Measurements from ENCODE around the gene ZMAT3. TPM values are rescaled to one million over a fixed set of nuclear protein-coding genes. Genes with fewer than 3 reads are reported as not detected.

The ZMAT3 gene
- total and polyA plus RNA-seq, 2 of the 8 experiments (the other 6 are each of a cell fraction or from before 2014, with no cell fraction given) = 5.0 to 9.2 TPM

DNA sequence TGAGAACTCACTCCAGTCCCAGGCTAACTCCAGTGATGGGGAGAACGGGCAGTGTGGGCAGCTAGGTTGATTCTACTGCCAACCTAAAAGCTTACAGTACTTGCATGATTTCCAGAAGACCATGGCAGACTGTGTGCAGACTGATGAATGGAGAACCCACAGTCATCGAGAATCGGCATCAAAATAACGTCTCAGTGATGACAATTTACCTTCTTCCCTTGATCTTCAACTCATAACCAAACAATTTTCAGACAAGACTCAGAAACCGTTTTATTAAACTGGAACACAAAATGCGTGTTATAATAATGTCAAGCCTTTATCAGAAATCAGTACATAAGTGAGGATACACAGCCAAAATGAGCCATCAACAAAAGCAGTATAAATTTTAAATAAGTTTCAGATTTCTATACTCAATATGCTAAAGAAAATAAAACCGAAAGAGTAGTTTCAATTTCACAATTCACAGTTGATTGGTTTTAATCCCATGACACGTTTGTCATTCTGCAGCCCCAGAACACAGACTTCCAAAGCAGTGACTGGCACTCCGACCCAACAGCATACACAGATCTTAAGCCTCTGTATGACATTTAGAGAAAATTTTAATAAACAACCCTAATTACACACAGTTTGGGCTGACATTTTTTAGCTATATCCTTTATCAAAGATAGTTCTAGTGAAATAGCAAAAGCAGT is 54.5 kb downstream of the ZMAT3 start:
- no peak overlapping the region for H2BK15ac ChIP-seq (ENCODE audit: low read length)
- H4K8ac ChIP-seq (ENCODE audit: extremely low read depth, insufficient read depth, low read length) = no peak overlapping the region
- no peak overlapping the region for H2BK120ac ChIP-seq (replicated peaks; ENCODE audit: low read depth, low read length)
- no peak overlapping the region for H3K9ac ChIP-seq (replicated peaks in 1 of 4; ENCODE audit: extremely low read depth in 1 of 4, low read depth in 3 of 4, low read length in 3 of 4)
- H2AFZ ChIP-seq (ENCODE audit: low read length) = no peak overlapping the region
- no peak overlapping the region for H2BK5ac ChIP-seq (ENCODE audit: low read depth, low read length)
- no peak overlapping the region for H3K56ac ChIP-seq (replicated peaks; ENCODE audit: insufficient read length, low read depth, low read length)
- DNase-seq (ENCODE audit: low read depth in 1 of 2, low spot score in 2 of 2) (no peak), FAIRE-seq (no peak)
- H4K91ac ChIP-seq (replicated peaks; ENCODE audit: insufficient read length, low read length) = no peak overlapping the region
- no peak overlapping the region for H3K14ac ChIP-seq (ENCODE audit: insufficient read length)
- no peak overlapping the region for H3K18ac ChIP-seq (ENCODE audit: extremely low read depth, low read length)
- ChIA-PET POLR2A (ENCODE audit: partially characterized antibody) (interaction anchor here (0.7 kb wide), 1 partner anchor 298 kb away, joined by 3 read pairs; no protein-coding TSS in a partner anchor), CTCF (ENCODE audit: partially characterized antibody) (interaction anchor here (0.9 to 2.8 kb wide), 4 partner anchors 11 to 304 kb away, joined by 3 to 27 read pairs (median 6); no protein-coding TSS in a partner anchor)
- TF ChIP-seq CBX8 (IDR thresholded peaks at IDR 0.05; ENCODE audit: borderline replicate concordance, low read depth, low read length) = no peak
- TF ChIP-seq GABPA (IDR thresholded peaks at IDR 0.05; ENCODE audit: borderline replicate concordance, insufficient read depth, low read length) = no peak
- TF ChIP-seq TAF7 (optimal IDR thresholded peaks at IDR 0.05; ENCODE audit: borderline replicate concordance, low read depth, low read length) = no peak
- no peak for TF ChIP-seq KDM1A (IDR thresholded peaks at IDR 0.05; ENCODE audit: borderline replicate concordance, low read length)
- no peak for TF ChIP-seq KDM5A (IDR thresholded peaks at IDR 0.05; ENCODE audit: low read length)
- TF ChIP-seq CEBPB (IDR thresholded peaks at IDR 0.05; ENCODE audit: low read depth, low read length) = no peak
- no peak for TF ChIP-seq CHD1 (IDR thresholded peaks at IDR 0.05; ENCODE audit: low read depth, low read length)
- H4K5ac ChIP-seq (ENCODE audit: insufficient read length, low read depth, low read length) = no peak overlapping the region
- no peak overlapping the region for H3K4ac ChIP-seq (replicated peaks; ENCODE audit: insufficient read length, low read depth, low read length)
- no peak overlapping the region for H2BK12ac ChIP-seq (ENCODE audit: low read depth, low read length)
- H3K79me2 ChIP-seq (ENCODE audit: control insufficient read depth in 1 of 2, insufficient read depth in 2 of 2, low read length in 2 of 2) = no peaks in the 10 kb centered on the region
- no peak overlapping the region for H3K4me2 ChIP-seq (ENCODE audit: insufficient read depth in 1 of 2, low read depth in 2 of 2, low read length in 2 of 2)
- no peak overlapping the region for H3K27ac ChIP-seq (ENCODE audit: low read depth, low read length)
- WGBS, 2 experiments (ENCODE audit: extremely low coverage in 1 of 2, insufficient coverage in 1 of 2, insufficient read length in 1 of 2, insufficient replicate concordance in 2 of 2, low coverage in 1 of 2, low lambda C conversion rate in 2 of 2, missing lambda C conversion rate in 1 of 2) = 92% methylated on average over 9 of the region's 9 CpGs; no CpG with 5 or more reads in 1 of the 2 experiments
- H3K27me3 ChIP-seq (replicated peaks in 1 of 4; ENCODE audit: control insufficient read depth in 3 of 4, extremely low read depth in 1 of 4, insufficient read depth in 3 of 4, low read length in 3 of 4) = no peaks in the 10 kb centered on the region
- no peaks in the 10 kb centered on the region for H4K20me1 ChIP-seq (replicated peaks in 1 of 2; ENCODE audit: control insufficient read depth in 1 of 2, insufficient read depth in 2 of 2, low read length in 2 of 2)
- H2BK20ac ChIP-seq (ENCODE audit: low read length) = no peak overlapping the region
- H3K36me3 ChIP-seq (ENCODE audit: control insufficient read depth in 2 of 4, insufficient read depth in 4 of 4, low read length in 3 of 4) = no peaks in the 10 kb centered on the region; a peak in 1 of 8 replicates
- no peak overlapping the region for H3K4me3 ChIP-seq (ENCODE audit: extremely low read depth in 1 of 4, insufficient read depth in 2 of 4, low read depth in 3 of 4, low read length in 4 of 4)
- H3K9me3 ChIP-seq (ENCODE audit: insufficient read depth in 2 of 2, low read depth in 1 of 2, low read length in 1 of 2) = peaks cover 10 to 14% of the 10 kb centered on the region in 2 experiments; a peak in 3 of 4 replicates
- no peaks in the 10 kb centered on the region for H3K23me2 ChIP-seq (ENCODE audit: low read depth, low read length)
- no peaks in the 10 kb centered on the region for H3K4me1 ChIP-seq (replicated peaks in 1 of 4; ENCODE audit: control insufficient read depth in 3 of 4, insufficient read depth in 4 of 4, low read length in 3 of 4)
- no peak overlapping the region for H3K23ac ChIP-seq (ENCODE audit: insufficient read length)
- H3K79me1 ChIP-seq (ENCODE audit: low read depth, low read length) = no peaks in the 10 kb centered on the region
- no peak overlapping the region for H2AK5ac ChIP-seq (ENCODE audit: low read depth, low read length)
